H9 (cell line): Measurements from ENCODE around the gene SLC4A7. TPM values are rescaled to one million over a fixed set of nuclear protein-coding genes. Genes with fewer than 3 reads are reported as not detected.

ENCODE experiments used
- DNase-seq: peaks from one replicate; pipeline ENCODE4 v3.0.0-alpha.2; 2017
- H2AFZ ChIP-seq: one replicate; pipeline ENCODE4 v1.6.1; 2013; ENCODE audit warnings: mild to moderate bottlenecking, low read length, control low read depth, moderate library complexity
- H2AK5ac ChIP-seq: 2 replicates; pipeline ENCODE4 v1.6.1; 2013; ENCODE audit warnings: low read length, control low read depth, mixed read lengths; ENCODE audit not compliant: insufficient read length
- H2BK120ac ChIP-seq: one replicate; pipeline ENCODE4 v1.6.1; 2013; ENCODE audit warnings: low read depth, mild to moderate bottlenecking, low read length, control low read depth, inconsistent platforms; ENCODE audit not compliant: poor library complexity, severe bottlenecking
- H2BK12ac ChIP-seq: 2 replicates; pipeline ENCODE4 v1.6.1; 2013; ENCODE audit warnings: low read length, control low read depth, mixed read lengths, low read depth; ENCODE audit not compliant: insufficient read length
- H2BK15ac ChIP-seq: 2 replicates; pipeline ENCODE4 v1.6.1; 2013; ENCODE audit warnings: low read depth, low read length, control low read depth
- H2BK20ac ChIP-seq: one replicate; pipeline ENCODE4 v1.6.1; 2013; ENCODE audit warnings: low read depth, mild to moderate bottlenecking, low read length, control low read depth, inconsistent platforms; ENCODE audit not compliant: poor library complexity, severe bottlenecking
- H2BK5ac ChIP-seq: 2 replicates; pipeline ENCODE4 v1.6.1; 2013; ENCODE audit warnings: low read length, control low read depth, mixed read lengths; ENCODE audit not compliant: insufficient read length
- H3K14ac ChIP-seq: 2 replicates; pipeline ENCODE4 v1.6.1; 2013; ENCODE audit warnings: low read length, control low read depth; ENCODE audit not compliant: insufficient read depth
- H3K18ac ChIP-seq: 2 replicates; pipeline ENCODE4 v1.6.1; 2013; ENCODE audit warnings: low read depth, mild to moderate bottlenecking, mixed read lengths, low read length, control low read depth; ENCODE audit not compliant: insufficient read length
- H3K23ac ChIP-seq: 2 replicates; pipeline ENCODE4 v1.6.1; 2013; ENCODE audit warnings: low read length, control low read depth, mixed read lengths, low read depth; ENCODE audit not compliant: insufficient read length
- H3K23me2 ChIP-seq: 2 replicates; pipeline ENCODE4 v1.6.1; 2013; ENCODE audit warnings: low read depth, mild to moderate bottlenecking, mixed read lengths, low read length, control low read depth; ENCODE audit not compliant: insufficient read length, poor library complexity, severe bottlenecking
- H3K27ac ChIP-seq: 2 replicates; pipeline ENCODE4 v1.5.1; 2013; ENCODE audit warnings: low read length, control low read depth, mixed read lengths, low read depth; ENCODE audit not compliant: insufficient read length
- H3K27me3 ChIP-seq: 2 replicates; pipeline ENCODE4 v1.6.1; 2013; ENCODE audit warnings: low read length, control low read depth, inconsistent platforms; ENCODE audit not compliant: insufficient read depth
- H3K4ac ChIP-seq: 2 replicates; pipeline ENCODE4 v1.6.1; 2013; ENCODE audit warnings: low read depth, mild to moderate bottlenecking, control low read depth, inconsistent platforms, low read length, moderate library complexity
- H3K4me1 ChIP-seq: 2 replicates; pipeline ENCODE4 v1.6.1; 2013; ENCODE audit warnings: low read length, control low read depth, inconsistent platforms; ENCODE audit not compliant: insufficient read depth
- H3K4me2 ChIP-seq: 2 replicates; pipeline ENCODE4 v1.6.1; 2013; ENCODE audit warnings: low read length, control low read depth, mixed read lengths; ENCODE audit not compliant: insufficient read length, insufficient read depth
- H3K56ac ChIP-seq: 2 replicates; pipeline ENCODE4 v1.6.1; 2013; ENCODE audit warnings: low read depth, mild to moderate bottlenecking, mixed read lengths, low read length, control low read depth; ENCODE audit not compliant: insufficient read length
- H3K79me1 ChIP-seq: 2 replicates; pipeline ENCODE4 v1.6.1; 2013; ENCODE audit warnings: low read depth, mild to moderate bottlenecking, moderate library complexity, low read length, control low read depth, inconsistent platforms; ENCODE audit not compliant: insufficient read depth, poor library complexity, severe bottlenecking
- H3K79me2 ChIP-seq: 2 replicates; pipeline ENCODE4 v1.6.1; 2013; ENCODE audit warnings: low read length, control low read depth, inconsistent platforms; ENCODE audit not compliant: insufficient read depth
- H3K9ac ChIP-seq: 2 replicates; pipeline ENCODE4 v1.6.1; 2013; ENCODE audit warnings: low read length, control low read depth, mixed read lengths; ENCODE audit not compliant: insufficient read length; ENCODE audit errors: extremely low read depth
- H3K9me3 ChIP-seq: one replicate; pipeline ENCODE4 v1.6.1; 2013; ENCODE audit warnings: low read depth, low read length, inconsistent platforms; ENCODE audit not compliant: control insufficient read depth
- H3T11ph ChIP-seq: one replicate; pipeline ENCODE4 v1.6.1; 2013; ENCODE audit warnings: mild to moderate bottlenecking, low read length, control low read depth, inconsistent platforms
- H4K20me1 ChIP-seq: one replicate; pipeline ENCODE4 v1.6.1; 2013; ENCODE audit not compliant: control insufficient read depth, insufficient read length, insufficient read depth
- H4K5ac ChIP-seq: 2 replicates; pipeline ENCODE4 v1.6.1; 2013; ENCODE audit warnings: low read depth, mild to moderate bottlenecking, mixed read lengths, low read length, control low read depth; ENCODE audit not compliant: insufficient read length
- H4K8ac ChIP-seq: replicated peaks from 2 replicates; pipeline ENCODE4 v1.6.1; 2013; ENCODE audit warnings: low read length, control low read depth, mixed read lengths, low read depth; ENCODE audit not compliant: insufficient read length
- H4K91ac ChIP-seq: 2 replicates; pipeline ENCODE4 v1.6.1; 2013; ENCODE audit warnings: low read depth, mild to moderate bottlenecking, moderate library complexity, mixed read lengths, low read length, control low read depth; ENCODE audit not compliant: insufficient read length
- H3K27ac Mint-ChIP-seq, 3 experiments: 2 replicates in 2 of 3; 3 replicates in 1 of 3; pipeline ENCODE4 v1.8.0; 2020 to 2021; ENCODE audit warnings: mixed read lengths in 3 of 3, mild to moderate bottlenecking in 1 of 3, moderate library complexity in 1 of 3
- H3K27me3 Mint-ChIP-seq: 2 replicates; pipeline ENCODE4 v1.8.0; 2021; ENCODE audit warnings: low read depth, mild to moderate bottlenecking, moderate library complexity, mixed read lengths
- H3K36me3 Mint-ChIP-seq, 3 experiments: 2 replicates in 2 of 3; 3 replicates in 1 of 3; pipeline ENCODE4 v1.8.0; 2020 to 2021; ENCODE audit warnings: low read depth in 3 of 3, mixed read lengths in 3 of 3; ENCODE audit not compliant: insufficient read depth in 1 of 3
- H3K4me1 Mint-ChIP-seq, 2 experiments: 2 replicates each; pipeline ENCODE4 v1.8.0; 2020; ENCODE audit warnings: mixed read lengths in 2 of 2
- H3K4me3 Mint-ChIP-seq, 2 experiments: 2 replicates in 1 of 2; 3 replicates in 1 of 2; pipeline ENCODE4 v1.8.0; 2020 to 2021; ENCODE audit warnings: mild to moderate bottlenecking in 2 of 2, mixed read lengths in 2 of 2, moderate library complexity in 1 of 2
- H3K9me3 Mint-ChIP-seq, 2 experiments: 2 replicates in 1 of 2; 3 replicates in 1 of 2; pipeline ENCODE4 v1.8.0; 2020; ENCODE audit warnings: mild to moderate bottlenecking in 2 of 2, mixed read lengths in 2 of 2, moderate library complexity in 1 of 2
- WGBS: extraction: QIAGEN DNeasy Blood & Tissue Kit; methylation state at CpG from one replicate; pipeline ENCODE4 v1.1.7; 2013; ENCODE audit warnings: missing lambda C conversion rate, low lambda C conversion rate, mixed read lengths; ENCODE audit not compliant: insufficient read length; ENCODE audit errors: extremely low coverage; 5-methylcytosine and 5-hydroxymethylcytosine counted together
- total RNA-seq: library from RNA; stranded (reverse); gene quantifications from 2 replicates; pipeline ENCODE4 v1.2.1, GENCODE V29; 2021
- TF ChIP-seq, protein P1 (sequence below): fragments of 200-600 bp; sonication (generic); conservative IDR thresholded peaks from 3 replicates; pipeline ENCODE4 v1.8.0; 2021; ENCODE audit warnings: antibody characterized with exemption, mild to moderate bottlenecking

SLC4A7 gene
- total RNA-seq, 1 experiment from 2014 or later = 46.1 TPM

DNA sequence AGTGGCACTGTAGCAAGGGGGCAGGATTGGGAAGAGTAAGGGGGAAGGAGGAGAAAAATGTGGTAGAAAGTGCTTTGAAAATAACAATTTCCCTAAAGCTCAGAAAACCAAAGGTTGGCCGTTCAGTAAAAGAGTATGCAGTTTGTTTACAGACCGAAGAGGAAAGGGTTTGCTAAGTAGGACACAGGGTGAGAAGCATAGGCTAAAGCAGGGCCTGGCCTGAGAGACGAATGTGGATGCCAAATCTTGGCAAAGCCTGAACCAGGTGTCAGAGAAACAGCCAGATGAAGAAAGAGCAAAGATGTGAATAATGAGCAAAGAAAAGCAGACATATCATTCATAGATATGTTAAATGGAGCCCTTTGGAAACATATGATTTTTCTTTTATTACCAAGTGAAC is 132.1 kb downstream of the SLC4A7 start:
- Mint-ChIP-seq H3K27me3 (no peaks in the 10 kb centered on the region), H3K36me3 (peaks cover 0 to 2% (median 0%) of the 10 kb centered on the region in 3 experiments; a peak in 1 of 7 replicates), H3K9me3 (no peaks in the 10 kb centered on the region), H3K27ac (peak overlapping the region in 1 of 3 experiments; percentile 32; a peak in 2 of 7 replicates), H3K4me1 (peaks cover 46 to 47% of the 10 kb centered on the region in 2 experiments), H3K4me3 (no peak overlapping the region)
- no peaks in the 10 kb centered on the region for H3K9me3 ChIP-seq
- H3K18ac ChIP-seq = no peak overlapping the region
- H2BK20ac ChIP-seq = no peak overlapping the region
- TF ChIP-seq, protein P1, sequence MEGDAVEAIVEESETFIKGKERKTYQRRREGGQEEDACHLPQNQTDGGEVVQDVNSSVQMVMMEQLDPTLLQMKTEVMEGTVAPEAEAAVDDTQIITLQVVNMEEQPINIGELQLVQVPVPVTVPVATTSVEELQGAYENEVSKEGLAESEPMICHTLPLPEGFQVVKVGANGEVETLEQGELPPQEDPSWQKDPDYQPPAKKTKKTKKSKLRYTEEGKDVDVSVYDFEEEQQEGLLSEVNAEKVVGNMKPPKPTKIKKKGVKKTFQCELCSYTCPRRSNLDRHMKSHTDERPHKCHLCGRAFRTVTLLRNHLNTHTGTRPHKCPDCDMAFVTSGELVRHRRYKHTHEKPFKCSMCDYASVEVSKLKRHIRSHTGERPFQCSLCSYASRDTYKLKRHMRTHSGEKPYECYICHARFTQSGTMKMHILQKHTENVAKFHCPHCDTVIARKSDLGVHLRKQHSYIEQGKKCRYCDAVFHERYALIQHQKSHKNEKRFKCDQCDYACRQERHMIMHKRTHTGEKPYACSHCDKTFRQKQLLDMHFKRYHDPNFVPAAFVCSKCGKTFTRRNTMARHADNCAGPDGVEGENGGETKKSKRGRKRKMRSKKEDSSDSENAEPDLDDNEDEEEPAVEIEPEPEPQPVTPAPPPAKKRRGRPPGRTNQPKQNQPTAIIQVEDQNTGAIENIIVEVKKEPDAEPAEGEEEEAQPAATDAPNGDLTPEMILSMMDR = no peak
- no peak overlapping the region for H3K14ac ChIP-seq
- no peak overlapping the region for H3K9ac ChIP-seq
- peaks cover 3% of the 10 kb centered on the region; the same call in 1 of the 2 replicates for H3K4me1 ChIP-seq
- DNase-seq = no peak
- H2BK120ac ChIP-seq = no peak overlapping the region
- no peaks in the 10 kb centered on the region for H3K23me2 ChIP-seq
- WGBS = no CpG with 5 or more reads among the region's 3 CpGs
- no peak overlapping the region for H2AK5ac ChIP-seq
- no peaks in the 10 kb centered on the region for H3K27me3 ChIP-seq
- no peak overlapping the region for H3K23ac ChIP-seq
- H4K91ac ChIP-seq = no peak overlapping the region
- H2BK15ac ChIP-seq = no peak overlapping the region
- H3K79me1 ChIP-seq = no peaks in the 10 kb centered on the region
- H3K4me2 ChIP-seq = no peak overlapping the region
- H4K5ac ChIP-seq = no peak overlapping the region
- H4K20me1 ChIP-seq = no peaks in the 10 kb centered on the region
- no peak overlapping the region for H4K8ac ChIP-seq
- H3K79me2 ChIP-seq = no peaks in the 10 kb centered on the region
- no peak overlapping the region for H2AFZ ChIP-seq
- no peak overlapping the region for H3K27ac ChIP-seq
- no peak overlapping the region for H3T11ph ChIP-seq
- H3K56ac ChIP-seq = no peak overlapping the region
- H2BK5ac ChIP-seq = no peak overlapping the region
- H2BK12ac ChIP-seq = no peak overlapping the region
- H3K4ac ChIP-seq = no peak overlapping the region
